Lung (tissue), 12 donors: ENCODE measurements around the gene IL4R. TPM values are rescaled to one million over a fixed set of nuclear protein-coding genes. Genes with fewer than 3 reads are reported as not detected.

Source experiments
- ATAC-seq: fragments of 200-7000 bp; cut with Tn5 transposase; one replicate; pipeline ENCODE4 v1.9.1; 2020; ENCODE audit warnings: moderate number of reproducible peaks; ENCODE audit not compliant: insufficient read depth, low FRiP score
- DNase-seq, 3 donors: peaks; one replicate each; pipeline ENCODE4 v3.0.0-alpha.2; 2013 to 2017
- H3K27ac ChIP-seq, 2 donors: one replicate each; pipeline ENCODE4 v1.5.1; 2013; ENCODE audit warnings: mild to moderate bottlenecking in 2 of 2, moderate library complexity in 2 of 2, control low read depth in 1 of 2, inconsistent platforms in 1 of 2, low read depth in 1 of 2, low read length in 1 of 2
- H3K27me3 ChIP-seq, 3 donors: one replicate each; pipeline ENCODE4 v1.5.1; 2013; ENCODE audit warnings: low read length in 2 of 3; ENCODE audit not compliant: control insufficient read depth in 3 of 3, insufficient read depth in 3 of 3
- H3K36me3 ChIP-seq, 4 donors: one replicate each; pipeline ENCODE4 v1.5.1; 2013; ENCODE audit warnings: low read length in 4 of 4, mild to moderate bottlenecking in 1 of 4, moderate library complexity in 1 of 4; ENCODE audit not compliant: control insufficient read depth in 4 of 4, insufficient read depth in 4 of 4
- H3K4me1 ChIP-seq, 5 donors: one replicate each; pipeline ENCODE4 v1.5.1; 2013; ENCODE audit warnings: low read length in 5 of 5, mild to moderate bottlenecking in 2 of 5, moderate library complexity in 1 of 5; ENCODE audit not compliant: control insufficient read depth in 5 of 5, insufficient read depth in 5 of 5
- H3K4me3 ChIP-seq: one replicate; pipeline ENCODE4 v1.5.1; 2013; ENCODE audit warnings: mild to moderate bottlenecking, control low read depth, moderate library complexity
- H3K9ac ChIP-seq, 2 donors: one replicate each; pipeline ENCODE4 v1.5.1; 2013; ENCODE audit warnings: low read length in 2 of 2, control low read depth in 1 of 2; ENCODE audit not compliant: insufficient read depth in 1 of 2
- H3K9me3 ChIP-seq, 4 donors: one replicate each; pipeline ENCODE4 v1.5.1; 2013; ENCODE audit warnings: low read length in 3 of 4, mild to moderate bottlenecking in 1 of 4, moderate library complexity in 1 of 4; ENCODE audit not compliant: control insufficient read depth in 4 of 4, insufficient read depth in 3 of 4
- WGBS, 2 donors: extraction: QIAGEN DNeasy Blood & Tissue Kit; methylation state at CpG; one replicate each; pipeline ENCODE4 v1.1.7; 2013; 5-methylcytosine and 5-hydroxymethylcytosine counted together
- polyA plus RNA-seq, 2 donors: library from polyadenylated mRNA; stranded (reverse); fragments of 200-250 nt; gene quantifications; one replicate each; pipeline ENCODE4 v1.2.1, GENCODE V29; 2013
- total RNA-seq, 2 donors: library from RNA; depleted of rRNA in 1 of 2; stranded (reverse); fragments of >200 nt in 1 of 2; gene quantifications; one replicate each; pipeline ENCODE4 v1.2.1, GENCODE V29; 2014 to 2021
- TF ChIP-seq, protein P1 (sequence below): IDR thresholded peaks from 2 replicates; pipeline ENCODE4 v1.5.1; 2012; ENCODE audit warnings: mild to moderate bottlenecking; ENCODE audit errors: control extremely low read depth, extremely low read depth
- donor health status: control.
- donor health status: control.
- donor health status: Bipolar disorder and iron deficiency.
- donor health status: healthy.
- donor health status: DM: yes; HTN: yes; CAD: no.

IL4R gene
- total and polyA plus RNA-seq, 4 donors, result 61.3 to 175 (median 114) TPM

DNA sequence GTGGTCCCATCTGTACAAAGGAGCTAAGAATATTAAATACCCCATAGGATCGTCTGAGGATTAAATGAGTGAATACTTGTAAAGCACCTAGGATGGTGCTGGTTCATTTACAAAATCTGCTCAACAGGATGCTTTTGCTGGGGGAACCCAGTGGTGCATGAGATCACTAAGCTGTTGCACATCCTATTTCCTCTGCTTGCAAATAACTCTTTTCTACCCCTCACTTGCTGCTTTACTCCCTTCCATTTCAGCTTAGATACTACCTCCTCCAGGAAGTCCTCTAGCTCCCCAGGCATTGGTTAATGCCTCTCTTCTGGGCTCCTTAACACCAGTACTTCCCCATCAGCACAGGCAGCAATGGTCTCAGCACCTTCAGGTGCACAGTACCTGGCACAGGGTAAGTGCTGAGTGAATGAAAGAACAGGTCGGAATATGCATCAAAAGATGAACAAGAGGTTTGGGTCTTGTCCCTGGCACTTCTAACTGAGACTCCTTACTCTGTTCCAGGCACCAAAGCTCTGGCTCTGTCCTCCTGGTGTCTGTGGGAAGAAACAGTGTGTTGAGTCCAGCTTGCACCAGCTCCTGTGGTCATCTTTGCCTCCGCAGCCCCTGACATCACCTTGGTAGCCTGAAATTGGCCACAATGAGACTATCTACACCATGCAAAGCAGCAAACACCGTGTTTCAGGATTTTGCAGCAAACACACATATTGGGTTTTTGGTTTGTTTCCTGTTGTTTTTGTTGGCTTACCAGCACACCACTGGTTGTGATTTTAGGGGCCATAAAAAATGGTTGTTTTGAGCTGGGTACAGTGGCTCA, 64.1 kb downstream of the IL4R start:
- DNase-seq, result no peak
- Histone ChIP-seq H3K4me1 (peaks cover 0 to 7% (median 0%) of the 10 kb centered on the region in 5 donors), H3K4me3 (no peak overlapping the region), H3K27ac (no peak overlapping the region), H3K27me3 (no peaks in the 10 kb centered on the region), H3K9me3 (peaks cover 0 to 5% (median 0%) of the 10 kb centered on the region in 4 donors), H3K9ac (no peak overlapping the region), H3K36me3 (no peaks in the 10 kb centered on the region)
- TF ChIP-seq, protein P1, sequence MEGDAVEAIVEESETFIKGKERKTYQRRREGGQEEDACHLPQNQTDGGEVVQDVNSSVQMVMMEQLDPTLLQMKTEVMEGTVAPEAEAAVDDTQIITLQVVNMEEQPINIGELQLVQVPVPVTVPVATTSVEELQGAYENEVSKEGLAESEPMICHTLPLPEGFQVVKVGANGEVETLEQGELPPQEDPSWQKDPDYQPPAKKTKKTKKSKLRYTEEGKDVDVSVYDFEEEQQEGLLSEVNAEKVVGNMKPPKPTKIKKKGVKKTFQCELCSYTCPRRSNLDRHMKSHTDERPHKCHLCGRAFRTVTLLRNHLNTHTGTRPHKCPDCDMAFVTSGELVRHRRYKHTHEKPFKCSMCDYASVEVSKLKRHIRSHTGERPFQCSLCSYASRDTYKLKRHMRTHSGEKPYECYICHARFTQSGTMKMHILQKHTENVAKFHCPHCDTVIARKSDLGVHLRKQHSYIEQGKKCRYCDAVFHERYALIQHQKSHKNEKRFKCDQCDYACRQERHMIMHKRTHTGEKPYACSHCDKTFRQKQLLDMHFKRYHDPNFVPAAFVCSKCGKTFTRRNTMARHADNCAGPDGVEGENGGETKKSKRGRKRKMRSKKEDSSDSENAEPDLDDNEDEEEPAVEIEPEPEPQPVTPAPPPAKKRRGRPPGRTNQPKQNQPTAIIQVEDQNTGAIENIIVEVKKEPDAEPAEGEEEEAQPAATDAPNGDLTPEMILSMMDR, result no peak
- no peak for ATAC-seq
- WGBS, 2 donors, result 64 to 72% methylated on average over 4 of the region's 4 CpGs

DNA sequence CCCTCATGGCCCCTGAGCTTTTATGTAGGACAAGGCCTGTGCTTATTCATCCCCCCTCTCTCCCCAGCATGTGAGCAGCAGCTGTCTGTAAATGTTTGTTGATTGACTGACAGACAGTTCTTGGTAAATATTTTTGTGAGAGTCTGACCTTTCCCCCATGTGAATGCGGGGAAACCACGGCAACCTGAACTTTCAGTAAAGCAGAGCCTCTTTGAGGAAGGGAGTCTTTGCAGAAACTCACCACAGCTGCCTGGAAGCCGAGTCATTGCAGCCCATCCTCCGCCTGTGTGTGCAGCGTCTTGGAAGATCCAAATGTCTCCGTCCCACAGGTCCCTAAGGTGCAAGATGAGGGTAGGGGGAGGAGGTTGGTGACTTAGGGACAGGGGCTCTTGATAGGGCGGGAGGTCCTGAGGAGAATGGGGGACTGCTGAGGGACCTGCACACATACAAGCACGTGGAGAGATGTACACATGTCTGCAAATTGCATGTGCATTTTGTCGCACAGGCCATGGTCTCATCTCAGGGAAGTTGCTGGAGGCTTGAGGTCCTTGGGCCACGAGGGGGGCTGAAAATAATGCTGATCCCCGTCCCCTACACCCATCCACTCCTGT, 65.2 kb downstream of the IL4R start:
- TF ChIP-seq, protein P1, result no peak

DNA sequence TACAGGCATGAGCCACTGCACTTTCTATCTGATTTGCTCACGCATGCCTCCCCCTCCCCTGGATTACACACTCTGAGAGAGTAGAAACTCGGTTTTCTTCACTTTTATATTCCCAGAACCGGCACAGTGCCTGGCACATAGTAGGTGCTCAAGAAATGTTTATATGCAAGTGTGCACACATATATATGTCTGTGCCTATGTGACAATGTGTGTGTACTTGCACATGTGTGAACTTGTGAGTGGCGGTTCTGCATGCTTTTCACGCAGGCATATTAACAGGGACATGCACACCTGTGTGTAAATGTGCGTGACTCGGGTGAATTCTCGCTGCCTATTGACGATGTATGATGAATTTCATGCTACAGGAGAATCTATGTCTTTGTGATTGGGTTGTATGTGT, 66.1 kb downstream of the IL4R start:
- 92 to 96% methylated on average over 9 of the region's 9 CpGs for WGBS, 2 donors
- DNase-seq, result no peak

More for the DNA sequence above, 65.2 kb downstream of the IL4R start:
- WGBS, 2 donors, result 45 to 53% methylated on average over 11 of the region's 11 CpGs
- no peak overlapping the region for H3K9ac ChIP-seq
- no peak overlapping the region for H3K27ac ChIP-seq
- no peak overlapping the region for H3K4me3 ChIP-seq
- H3K36me3 ChIP-seq, result no peaks in the 10 kb centered on the region
- no peaks in the 10 kb centered on the region for H3K27me3 ChIP-seq
- H3K4me1 ChIP-seq, result peaks cover 0 to 7% (median 0%) of the 10 kb centered on the region in 5 donors
- peaks cover 0 to 11% (median under 1%) of the 10 kb centered on the region in 4 donors for H3K9me3 ChIP-seq
- DNase-seq, result no peak
- no peak for ATAC-seq

More for the DNA sequence above, 66.1 kb downstream of the IL4R start:
- no peak for ATAC-seq
- Histone ChIP-seq H3K27ac (no peak overlapping the region), H3K27me3 (no peaks in the 10 kb centered on the region), H3K36me3 (no peaks in the 10 kb centered on the region), H3K9me3 (peaks cover 0 to 15% (median 1%) of the 10 kb centered on the region in 4 donors), H3K4me1 (peaks cover 0 to 3% (median 0%) of the 10 kb centered on the region in 5 donors), H3K9ac (no peak overlapping the region), H3K4me3 (no peak overlapping the region)
- TF ChIP-seq, protein P1, result no peak
